GM18505 (cell line): ENCODE data around the gene RBBP8NL.

Experiments used
- ATAC-seq: cut with Tn5 transposase; IDR thresholded peaks from one replicate; pipeline ENCODE4 v1.9.1; 2021; ENCODE audit not compliant: unreplicated experiment
- POLR2A ChIP-seq: IDR thresholded peaks from 4 replicates; pipeline ENCODE4 v1.6.1; 2011; ENCODE audit warnings: borderline replicate concordance; ENCODE audit not compliant: insufficient read depth, insufficient read length; ENCODE audit errors: extremely low read depth

The RBBP8NL gene

DNA sequence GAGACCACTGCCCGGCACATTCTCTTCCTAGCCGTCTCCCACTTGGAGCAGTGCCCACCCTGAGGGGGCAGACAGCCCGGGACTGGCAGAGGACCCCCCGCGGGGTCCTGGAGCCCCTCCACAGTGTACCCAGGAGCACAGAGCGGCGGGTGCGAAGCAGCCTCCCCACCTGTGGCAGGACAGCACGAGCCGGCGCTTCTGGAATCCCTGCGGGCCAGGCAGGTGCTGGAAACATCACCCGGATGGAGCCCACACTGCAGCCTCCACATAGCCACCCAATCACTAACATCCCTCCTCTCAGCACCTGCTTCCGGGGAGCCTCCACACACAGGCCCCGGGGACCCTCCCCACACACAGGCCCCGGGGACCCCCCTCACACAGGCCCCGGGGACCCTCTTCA, 29.8 kb upstream of the RBBP8NL start:
- ATAC-seq, result no peak
- TF ChIP-seq POLR2A, result no peak

- ATAC-seq, result no peak
- no peak for TF ChIP-seq POLR2A
Observed at GRCh38 chr20:62455929-62456328, 28.6 kb upstream of the RBBP8NL start.

- ATAC-seq, result no peak
- TF ChIP-seq POLR2A, result no peak
Observed at GRCh38 chr20:62454904-62455636, 27.7 kb upstream of the RBBP8NL start.

GRCh38 chr20:62453186-62453808, 26.0 kb upstream of the RBBP8NL start:
- ATAC-seq, result no peak
- no peak for TF ChIP-seq POLR2A

DNA sequence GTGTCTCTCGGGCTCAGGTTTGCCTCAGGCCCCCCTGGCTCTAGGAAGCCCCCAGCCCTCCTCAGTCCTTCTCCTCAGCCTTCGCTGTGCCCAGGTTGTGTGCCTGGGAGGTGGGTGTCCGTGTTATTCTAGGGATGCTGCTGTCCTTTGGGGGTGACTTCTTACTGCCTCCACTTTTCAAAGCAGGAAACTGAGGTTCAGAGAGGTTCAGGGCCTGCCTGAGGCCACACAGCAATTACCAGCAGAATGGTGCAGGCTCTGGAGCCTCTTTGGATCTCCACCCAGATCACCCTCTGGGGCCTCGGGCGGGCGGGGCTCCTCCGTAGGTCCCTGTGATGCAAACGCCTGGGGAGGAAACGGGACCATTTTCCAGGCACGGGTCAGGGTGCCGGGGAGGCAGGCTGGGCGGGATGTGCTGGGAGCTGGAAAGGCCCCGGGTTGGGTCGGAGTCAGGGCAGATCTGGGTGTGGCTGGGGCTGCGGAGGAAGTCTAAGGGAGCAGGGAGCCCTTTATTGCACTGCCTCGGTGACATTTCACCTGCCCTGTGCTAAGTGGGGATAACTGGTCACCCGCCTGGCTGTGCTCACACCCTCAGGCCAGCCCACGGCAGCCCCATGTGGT, 25.2 kb upstream of the RBBP8NL start:
- ATAC-seq, result no peak
- TF ChIP-seq POLR2A, result no peak

DNA sequence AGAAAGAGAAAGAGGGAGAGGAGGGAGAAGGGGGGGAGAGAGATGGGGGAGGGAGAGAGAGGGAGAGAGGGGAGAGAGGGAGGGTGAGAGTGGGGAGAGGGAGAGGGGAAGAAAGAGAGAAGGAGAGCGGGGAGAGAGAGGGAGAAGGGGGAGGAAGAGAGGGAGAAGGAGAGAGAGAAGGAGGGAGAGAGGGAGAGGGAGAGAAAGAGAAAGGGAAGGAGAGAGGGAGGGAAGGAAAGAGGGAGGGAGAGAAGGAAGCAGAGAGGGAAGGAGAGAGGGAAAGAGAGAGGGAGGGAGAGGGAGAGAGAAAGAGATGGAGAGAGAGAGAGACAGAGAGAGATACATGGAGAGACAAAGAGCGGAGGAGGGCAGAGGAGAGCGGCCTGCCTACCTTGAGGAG, 24.6 kb upstream of the RBBP8NL start:
- no peak for ATAC-seq
- TF ChIP-seq POLR2A, result no peak

GRCh38 chr20:62451156-62451767, 23.9 kb upstream of the RBBP8NL start:
- no peak for ATAC-seq
- TF ChIP-seq POLR2A, result no peak

DNA sequence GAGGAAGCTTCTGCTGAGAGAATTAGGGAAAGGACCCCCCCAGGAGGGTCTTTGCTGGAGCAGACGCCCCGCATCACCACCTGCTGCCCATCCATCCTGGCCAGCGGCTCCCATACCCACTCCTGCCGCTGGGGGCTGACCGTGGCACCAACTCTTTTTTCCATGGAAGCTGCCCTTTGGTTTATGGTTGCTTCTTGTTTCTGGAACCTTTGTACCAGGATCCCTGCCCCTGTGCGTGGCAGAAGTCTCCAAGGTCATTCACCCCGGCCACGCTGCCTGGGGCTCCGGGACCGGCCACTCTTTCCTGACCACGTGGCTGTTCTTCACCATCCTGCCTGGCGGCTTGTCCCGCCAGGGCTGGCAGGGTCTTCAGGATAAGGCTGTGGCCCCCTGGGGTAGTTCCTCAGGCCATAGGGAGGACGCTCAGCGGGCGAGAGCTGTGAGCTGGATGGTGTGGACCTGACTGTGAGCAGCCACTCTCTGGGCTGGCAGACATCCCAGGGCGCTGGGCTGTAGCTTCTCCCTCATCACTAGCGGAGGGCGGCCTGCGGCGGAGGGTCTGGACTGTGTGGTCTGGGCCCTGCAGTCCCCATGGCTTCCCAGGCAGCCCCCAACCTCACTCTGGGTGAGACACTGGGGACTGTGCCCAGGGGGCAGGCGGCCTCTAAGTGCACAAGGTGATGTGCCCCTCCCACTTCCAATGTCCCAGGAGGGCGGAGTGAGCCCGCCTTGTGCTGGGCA, 22.8 kb upstream of the RBBP8NL start:
- no peak for TF ChIP-seq POLR2A
- no peak for ATAC-seq

DNA sequence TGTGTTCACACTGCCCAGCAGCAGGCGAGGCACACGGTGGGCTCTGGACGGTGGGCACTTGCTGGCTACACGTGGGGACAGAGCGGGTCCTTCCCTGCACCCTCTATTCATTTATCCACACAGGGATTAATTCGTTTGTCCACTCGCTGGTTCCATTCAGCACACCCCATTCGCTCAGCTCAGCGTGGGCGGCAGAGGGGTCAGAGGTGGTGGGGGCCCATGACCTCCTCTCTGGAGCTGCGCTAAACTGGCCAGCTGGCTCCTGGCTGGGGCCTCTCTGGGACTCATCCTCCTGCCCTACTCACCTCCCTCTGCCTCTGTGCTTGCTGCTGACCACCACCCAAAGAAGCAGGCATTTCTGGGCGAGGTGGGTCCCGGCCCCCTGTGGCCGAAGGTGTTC, 21.4 kb upstream of the RBBP8NL start:
- no peak for ATAC-seq
- no peak for TF ChIP-seq POLR2A

DNA sequence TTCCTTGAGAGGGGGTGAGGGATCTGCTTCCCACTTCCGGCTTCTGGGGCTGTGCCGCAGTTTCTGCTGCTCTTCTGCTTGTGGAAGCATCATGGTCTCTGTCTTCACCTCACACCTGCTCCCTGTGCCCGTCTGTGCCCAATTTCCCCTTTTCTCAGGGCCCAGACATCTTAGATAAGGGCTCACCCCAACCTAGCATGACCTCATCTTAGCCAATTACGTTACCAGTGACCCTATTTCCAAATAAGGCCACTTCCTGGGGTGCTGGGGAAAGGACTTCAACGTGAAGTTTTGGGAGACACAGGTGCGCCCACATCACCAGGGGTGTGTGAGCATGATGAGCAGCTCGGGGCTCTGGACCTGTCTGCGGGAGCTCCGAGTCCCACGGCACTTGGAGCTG, 20.7 kb upstream of the RBBP8NL start:
- TF ChIP-seq POLR2A, result no peak
- ATAC-seq, result no peak

- ATAC-seq, result no peak
- TF ChIP-seq POLR2A, result no peak
Observed at GRCh38 chr20:62446888-62447869, 19.8 kb upstream of the RBBP8NL start.

GRCh38 chr20:62446481-62446880, 19.1 kb upstream of the RBBP8NL start:
- no peak for TF ChIP-seq POLR2A
- ATAC-seq, result no peak
